SK-N-MC (cell line): Measurements from ENCODE around the gene HIVEP2.

Experiments used
- EZH2 ChIP-seq: fragments of 200-600 bp; sonication (generic); IDR thresholded peaks from one replicate; pipeline ENCODE4 v1.6.1; 2017; ENCODE audit warnings: antibody characterized with exemption
- FOXP2 ChIP-seq: optimal IDR thresholded peaks from 2 replicates; pipeline ENCODE3; 2011; ENCODE audit warnings: mild to moderate bottlenecking, moderate library complexity; ENCODE audit not compliant: insufficient read depth; ENCODE audit errors: extremely low read length, control extremely low read depth
- POLR2AphosphoS5 ChIP-seq: IDR thresholded peaks from 2 replicates; pipeline ENCODE4 v1.6.1; 2012; ENCODE audit warnings: mild to moderate bottlenecking, low read depth, low read length, borderline replicate concordance

DNA sequence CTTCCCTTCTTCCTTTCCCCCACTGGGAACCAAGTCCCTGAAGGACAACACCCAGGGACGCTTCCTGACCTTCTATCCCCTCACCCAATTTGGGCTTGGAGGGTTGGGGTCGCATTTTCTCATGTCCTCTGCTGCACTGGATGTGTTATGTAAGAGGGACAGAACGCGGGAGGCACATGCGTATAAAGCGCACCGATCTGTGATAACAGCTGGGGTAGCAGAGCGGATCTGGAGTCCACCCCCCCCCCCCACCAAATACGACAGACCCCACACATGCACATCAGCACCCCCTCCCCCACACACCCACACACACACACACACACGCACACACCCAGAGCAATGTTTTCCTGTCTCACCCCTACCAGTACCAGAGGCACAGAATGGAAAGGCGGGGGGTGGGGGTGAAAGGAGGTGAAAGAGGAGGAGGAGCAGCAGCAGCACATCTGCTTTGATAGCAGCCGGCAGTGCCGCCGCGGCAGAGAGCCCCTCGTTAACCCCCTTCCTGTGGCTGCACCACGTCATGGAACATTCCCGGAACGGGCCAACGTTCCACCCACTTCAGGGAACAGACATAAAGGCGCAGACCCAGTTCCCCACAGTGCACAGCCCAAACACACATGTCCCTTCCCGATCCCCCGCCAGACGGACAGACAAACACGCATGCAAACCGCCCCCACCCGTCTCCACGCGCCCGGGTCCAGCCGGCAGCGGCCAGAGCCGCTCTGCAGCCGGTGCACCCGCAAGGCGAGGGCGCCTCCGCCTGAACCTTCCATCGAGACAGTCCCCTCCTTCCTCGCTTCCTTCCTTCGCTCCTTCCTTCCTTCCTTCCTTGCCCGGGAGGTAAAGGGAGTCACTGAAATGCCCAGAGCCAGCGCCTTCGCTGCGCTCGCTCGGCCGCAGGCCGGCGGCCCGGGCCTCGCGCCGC lies 590 bp downstream of the HIVEP2 start:
- TF ChIP-seq POLR2AphosphoS5 (no peak), EZH2 (no peak), FOXP2 (no peak)
